ENCODE results near the gene INTS11.

The INTS11 gene

DNA sequence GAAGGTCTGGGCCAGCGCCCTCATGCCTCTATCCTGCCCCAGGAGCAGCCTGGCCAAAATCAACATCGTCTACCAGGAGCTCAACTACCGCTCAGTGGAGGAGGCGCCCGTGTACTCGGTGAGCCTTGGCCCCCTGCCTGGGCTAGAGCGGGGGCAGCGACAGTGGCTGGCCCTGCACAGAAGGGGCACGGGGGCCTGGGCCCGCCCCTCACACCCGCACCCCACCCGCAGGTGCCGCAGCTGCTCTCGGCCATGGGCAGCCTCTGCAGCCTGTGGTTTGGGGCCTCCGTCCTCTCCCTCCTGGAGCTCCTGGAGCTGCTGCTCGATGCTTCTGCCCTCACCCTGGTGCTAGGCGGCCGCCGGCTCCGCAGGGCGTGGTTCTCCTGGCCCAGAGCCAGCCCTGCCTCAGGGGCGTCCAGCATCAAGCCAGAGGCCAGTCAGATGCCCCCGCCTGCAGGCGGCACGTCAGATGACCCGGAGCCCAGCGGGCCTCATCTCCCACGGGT is 33.4 kb downstream of the INTS11 start:
- POLR2A ChIA-PET = interaction anchor here (0.8 to 1.5 kb wide), 3 partner anchors 10 to 292 kb away, joined by 3 to 4 read pairs (median 3); partner anchors contain the start of gene UBE2J2
- no peak for DNase-seq (ENCODE audit: extremely low spot score)
- CTCF ChIA-PET = interaction anchor here (0.6 to 2.4 kb wide), 6 partner anchors 9 to 169 kb away, joined by 3 to 9 read pairs (median 4); no protein-coding TSS in a partner anchor
- no peak for TF ChIP-seq SUZ12 (IDR thresholded peaks at IDR 0.05)

GRCh38 chr1:1290238-1290731 is 34.2 kb downstream of the INTS11 start:
- ChIA-PET POLR2A (interaction anchor here (0.8 to 1.0 kb wide), 2 partner anchors 17 to 291 kb away, joined by 3 to 4 read pairs; partner anchors contain the start of gene UBE2J2), CTCF (interaction anchor here (0.7 to 2.4 kb wide), 3 partner anchors 10 to 938 kb away, joined by 3 to 9 read pairs (median 5); partner anchors contain the start of gene SKI)
- TF ChIP-seq SP1 (IDR thresholded peaks at IDR 0.05) (no peak), HDGF (IDR thresholded peaks at IDR 0.05; ENCODE audit: borderline replicate concordance) (peak; percentile 86; the same call in 1 of the 2 replicates)
- peak; percentile 82 for DNase-seq (ENCODE audit: extremely low spot score)

GRCh38 chr1:1287288-1288110 is 37.0 kb downstream of the INTS11 start:
- no peak for DNase-seq (ENCODE audit: extremely low spot score)
- ChIA-PET CTCF (no interaction called here), POLR2A (no interaction called here)
- no peak for TF ChIP-seq LEF1 (IDR thresholded peaks at IDR 0.05; ENCODE audit: borderline replicate concordance)
- TF ChIP-seq, protein P1, sequence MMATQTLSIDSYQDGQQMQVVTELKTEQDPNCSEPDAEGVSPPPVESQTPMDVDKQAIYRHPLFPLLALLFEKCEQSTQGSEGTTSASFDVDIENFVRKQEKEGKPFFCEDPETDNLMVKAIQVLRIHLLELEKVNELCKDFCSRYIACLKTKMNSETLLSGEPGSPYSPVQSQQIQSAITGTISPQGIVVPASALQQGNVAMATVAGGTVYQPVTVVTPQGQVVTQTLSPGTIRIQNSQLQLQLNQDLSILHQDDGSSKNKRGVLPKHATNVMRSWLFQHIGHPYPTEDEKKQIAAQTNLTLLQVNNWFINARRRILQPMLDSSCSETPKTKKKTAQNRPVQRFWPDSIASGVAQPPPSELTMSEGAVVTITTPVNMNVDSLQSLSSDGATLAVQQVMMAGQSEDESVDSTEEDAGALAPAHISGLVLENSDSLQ (IDR thresholded peaks at IDR 0.05) = no peak
- no peak for TF ChIP-seq FOXM1 (IDR thresholded peaks at IDR 0.05; ENCODE audit: borderline replicate concordance)
- TF ChIP-seq FOXA1 (IDR thresholded peaks at IDR 0.05) = no peak
- TF ChIP-seq ARNT (IDR thresholded peaks at IDR 0.05) = no peak
- TF ChIP-seq ELF4 (IDR thresholded peaks at IDR 0.05) = no peak
- TF ChIP-seq SUZ12 (IDR thresholded peaks at IDR 0.05) = no peak
- TF ChIP-seq L3MBTL2 (conservative IDR thresholded peaks at IDR 0.05) = no peak
- no peak for TF ChIP-seq BHLHE40 (IDR thresholded peaks at IDR 0.05; ENCODE audit: borderline replicate concordance)
- no peak for TF ChIP-seq ZNF384 (IDR thresholded peaks at IDR 0.05)
- TF ChIP-seq FOXK2 (IDR thresholded peaks at IDR 0.05) = no peak
- TF ChIP-seq NFRKB (IDR thresholded peaks at IDR 0.05) = no peak
- TF ChIP-seq HDGF (IDR thresholded peaks at IDR 0.05; ENCODE audit: borderline replicate concordance) = no peak
- no peak for TF ChIP-seq SP1 (IDR thresholded peaks at IDR 0.05)
- no peak for TF ChIP-seq CTBP1 (IDR thresholded peaks at IDR 0.05; ENCODE audit: borderline replicate concordance)

DNA sequence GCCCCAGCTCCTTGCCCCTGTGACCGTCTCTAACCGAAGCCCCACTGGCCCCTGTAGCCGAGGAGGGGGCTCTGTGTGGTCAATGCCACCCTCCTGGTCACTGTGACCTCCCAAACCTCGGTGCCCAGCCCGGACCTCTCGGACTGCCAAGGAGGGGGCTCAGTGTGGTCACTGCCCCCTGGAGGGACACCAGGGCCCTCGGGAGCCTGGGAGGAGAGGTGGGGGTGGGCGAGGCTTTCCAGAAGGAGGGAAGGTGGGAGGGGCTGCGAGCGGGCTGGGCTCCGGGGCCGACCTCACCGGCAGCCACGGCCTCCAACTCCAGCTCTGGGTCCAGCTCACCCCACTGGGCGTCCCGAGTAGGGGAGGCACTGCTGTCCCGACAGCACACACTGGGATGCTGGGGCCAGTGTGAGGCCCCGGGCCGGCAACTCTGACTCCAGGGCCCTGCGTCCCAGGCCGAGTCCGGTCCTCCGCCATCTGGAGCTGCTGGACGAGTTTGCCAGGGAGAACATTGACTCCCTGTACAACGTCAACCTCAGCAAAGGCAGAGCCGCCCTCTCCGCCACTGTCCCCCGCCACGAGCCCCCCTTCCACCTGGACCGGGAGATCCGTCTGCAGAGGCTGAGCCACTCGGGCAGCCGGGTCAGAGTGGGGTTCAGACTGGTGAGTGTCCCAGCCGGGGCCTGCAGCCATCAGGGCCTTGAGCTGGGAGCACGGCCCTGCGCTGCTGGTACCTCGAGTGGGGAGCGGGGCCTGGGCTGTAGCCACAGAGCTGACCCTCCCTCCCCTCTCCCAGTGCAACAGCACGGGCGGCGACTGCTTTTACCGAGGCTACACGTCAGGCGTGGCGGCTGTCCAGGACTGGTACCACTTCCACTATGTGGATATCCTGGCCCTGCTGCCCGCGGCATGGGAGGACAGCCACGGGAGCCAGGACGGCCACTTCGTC is 37.9 kb downstream of the INTS11 start:
- no peak for DNase-seq (ENCODE audit: extremely low spot score)
- CTCF ChIA-PET = no interaction called here
- no peak for TF ChIP-seq L3MBTL2 (conservative IDR thresholded peaks at IDR 0.05)
- no peak for TF ChIP-seq FOXA1 (IDR thresholded peaks at IDR 0.05)
- TF ChIP-seq BHLHE40 (IDR thresholded peaks at IDR 0.05; ENCODE audit: borderline replicate concordance) = no peak
- TF ChIP-seq ZNF384 (IDR thresholded peaks at IDR 0.05) = no peak
- no peak for TF ChIP-seq NFRKB (IDR thresholded peaks at IDR 0.05)
- TF ChIP-seq SUZ12 (IDR thresholded peaks at IDR 0.05) = no peak
- no peak for TF ChIP-seq FOXM1 (IDR thresholded peaks at IDR 0.05; ENCODE audit: borderline replicate concordance)
- no peak for TF ChIP-seq SP1 (IDR thresholded peaks at IDR 0.05)
- TF ChIP-seq, protein P1 (IDR thresholded peaks at IDR 0.05) = no peak
- TF ChIP-seq LEF1 (IDR thresholded peaks at IDR 0.05; ENCODE audit: borderline replicate concordance) = no peak
- TF ChIP-seq HDGF (IDR thresholded peaks at IDR 0.05; ENCODE audit: borderline replicate concordance) = no peak
- TF ChIP-seq TARDBP (IDR thresholded peaks at IDR 0.05) = no peak
- TF ChIP-seq CTBP1 (IDR thresholded peaks at IDR 0.05; ENCODE audit: borderline replicate concordance) = no peak
- no peak for TF ChIP-seq FOXK2 (IDR thresholded peaks at IDR 0.05)
- POLR2A ChIA-PET = interaction anchor here (2.1 kb wide), 1 partner anchor 13 kb away, joined by 8 read pairs; the partner anchor contains the start of gene UBE2J2

GRCh38 chr1:1285611-1286311 is 38.7 kb downstream of the INTS11 start:
- CTCF ChIA-PET = no interaction called here
- POLR2A ChIA-PET = interaction anchor here (2.1 kb wide), 1 partner anchor 12 kb away, joined by 8 read pairs; the partner anchor contains the start of gene UBE2J2
- DNase-seq (ENCODE audit: extremely low spot score) = no peak
- TF ChIP-seq ZNF384 (IDR thresholded peaks at IDR 0.05) (no peak), TARDBP (IDR thresholded peaks at IDR 0.05) (no peak), ARNT (IDR thresholded peaks at IDR 0.05) (no peak), FOXK2 (IDR thresholded peaks at IDR 0.05) (no peak), BHLHE40 (IDR thresholded peaks at IDR 0.05; ENCODE audit: borderline replicate concordance) (no peak), SUZ12 (IDR thresholded peaks at IDR 0.05) (no peak), HDGF (IDR thresholded peaks at IDR 0.05; ENCODE audit: borderline replicate concordance) (no peak), NFRKB (IDR thresholded peaks at IDR 0.05) (no peak), FOXA1 (IDR thresholded peaks at IDR 0.05) (no peak), ELF4 (IDR thresholded peaks at IDR 0.05) (no peak), LEF1 (IDR thresholded peaks at IDR 0.05; ENCODE audit: borderline replicate concordance) (no peak), FOXM1 (IDR thresholded peaks at IDR 0.05; ENCODE audit: borderline replicate concordance) (no peak), CTBP1 (IDR thresholded peaks at IDR 0.05; ENCODE audit: borderline replicate concordance) (no peak), L3MBTL2 (conservative IDR thresholded peaks at IDR 0.05) (no peak), SP1 (IDR thresholded peaks at IDR 0.05) (no peak)
- TF ChIP-seq, protein P1 (IDR thresholded peaks at IDR 0.05) = no peak

All from HEK293T (cell line).